ENCODE measurements around the gene SNX5. TPM values are rescaled to one million over a fixed set of nuclear protein-coding genes. Genes with fewer than 3 reads are reported as not detected.

SNX5 gene
- total and polyA plus RNA-seq, 2 of the 13 experiments (the other 11 are each of a cell fraction or from before 2014, with no cell fraction given), result 664 to 1,040 TPM

DNA sequence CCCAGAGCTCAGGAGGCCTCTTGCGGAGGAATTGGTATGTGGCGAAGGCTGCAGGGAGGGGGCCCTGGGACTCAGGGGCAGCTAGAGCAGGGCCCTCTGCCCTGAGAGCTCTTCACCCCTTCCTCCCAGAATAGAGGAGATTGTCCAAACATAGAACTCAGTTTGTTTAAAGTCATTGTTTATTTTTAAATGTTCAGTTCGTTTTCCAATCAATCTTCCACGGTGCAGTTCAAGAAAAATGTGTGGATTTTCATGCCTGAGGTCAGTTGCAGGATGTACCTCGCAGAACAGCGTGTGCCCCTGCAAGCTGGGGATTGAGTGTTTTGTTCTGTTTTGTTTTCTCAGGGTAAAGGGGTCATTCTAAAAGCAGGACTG, 37.4 kb upstream of the SNX5 start (continued):
- TF ChIP-seq, protein P1, sequence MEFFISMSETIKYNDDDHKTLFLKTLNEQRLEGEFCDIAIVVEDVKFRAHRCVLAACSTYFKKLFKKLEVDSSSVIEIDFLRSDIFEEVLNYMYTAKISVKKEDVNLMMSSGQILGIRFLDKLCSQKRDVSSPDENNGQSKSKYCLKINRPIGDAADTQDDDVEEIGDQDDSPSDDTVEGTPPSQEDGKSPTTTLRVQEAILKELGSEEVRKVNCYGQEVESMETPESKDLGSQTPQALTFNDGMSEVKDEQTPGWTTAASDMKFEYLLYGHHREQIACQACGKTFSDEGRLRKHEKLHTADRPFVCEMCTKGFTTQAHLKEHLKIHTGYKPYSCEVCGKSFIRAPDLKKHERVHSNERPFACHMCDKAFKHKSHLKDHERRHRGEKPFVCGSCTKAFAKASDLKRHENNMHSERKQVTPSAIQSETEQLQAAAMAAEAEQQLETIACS (CRISPR knock-in tag; IDR thresholded peaks at IDR 0.05), result no peak
- TF ChIP-seq, protein P2, sequence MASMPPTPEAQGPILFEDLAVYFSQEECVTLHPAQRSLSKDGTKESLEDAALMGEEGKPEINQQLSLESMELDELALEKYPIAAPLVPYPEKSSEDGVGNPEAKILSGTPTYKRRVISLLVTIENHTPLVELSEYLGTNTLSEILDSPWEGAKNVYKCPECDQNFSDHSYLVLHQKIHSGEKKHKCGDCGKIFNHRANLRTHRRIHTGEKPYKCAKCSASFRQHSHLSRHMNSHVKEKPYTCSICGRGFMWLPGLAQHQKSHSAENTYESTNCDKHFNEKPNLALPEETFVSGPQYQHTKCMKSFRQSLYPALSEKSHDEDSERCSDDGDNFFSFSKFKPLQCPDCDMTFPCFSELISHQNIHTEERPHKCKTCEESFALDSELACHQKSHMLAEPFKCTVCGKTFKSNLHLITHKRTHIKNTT (CRISPR knock-in tag; IDR thresholded peaks at IDR 0.05), result no peak
- TF ChIP-seq, protein P3, sequence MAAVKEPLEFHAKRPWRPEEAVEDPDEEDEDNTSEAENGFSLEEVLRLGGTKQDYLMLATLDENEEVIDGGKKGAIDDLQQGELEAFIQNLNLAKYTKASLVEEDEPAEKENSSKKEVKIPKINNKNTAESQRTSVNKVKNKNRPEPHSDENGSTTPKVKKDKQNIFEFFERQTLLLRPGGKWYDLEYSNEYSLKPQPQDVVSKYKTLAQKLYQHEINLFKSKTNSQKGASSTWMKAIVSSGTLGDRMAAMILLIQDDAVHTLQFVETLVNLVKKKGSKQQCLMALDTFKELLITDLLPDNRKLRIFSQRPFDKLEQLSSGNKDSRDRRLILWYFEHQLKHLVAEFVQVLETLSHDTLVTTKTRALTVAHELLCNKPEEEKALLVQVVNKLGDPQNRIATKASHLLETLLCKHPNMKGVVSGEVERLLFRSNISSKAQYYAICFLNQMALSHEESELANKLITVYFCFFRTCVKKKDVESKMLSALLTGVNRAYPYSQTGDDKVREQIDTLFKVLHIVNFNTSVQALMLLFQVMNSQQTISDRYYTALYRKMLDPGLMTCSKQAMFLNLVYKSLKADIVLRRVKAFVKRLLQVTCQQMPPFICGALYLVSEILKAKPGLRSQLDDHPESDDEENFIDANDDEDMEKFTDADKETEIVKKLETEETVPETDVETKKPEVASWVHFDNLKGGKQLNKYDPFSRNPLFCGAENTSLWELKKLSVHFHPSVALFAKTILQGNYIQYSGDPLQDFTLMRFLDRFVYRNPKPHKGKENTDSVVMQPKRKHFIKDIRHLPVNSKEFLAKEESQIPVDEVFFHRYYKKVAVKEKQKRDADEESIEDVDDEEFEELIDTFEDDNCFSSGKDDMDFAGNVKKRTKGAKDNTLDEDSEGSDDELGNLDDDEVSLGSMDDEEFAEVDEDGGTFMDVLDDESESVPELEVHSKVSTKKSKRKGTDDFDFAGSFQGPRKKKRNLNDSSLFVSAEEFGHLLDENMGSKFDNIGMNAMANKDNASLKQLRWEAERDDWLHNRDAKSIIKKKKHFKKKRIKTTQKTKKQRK (IDR thresholded peaks at IDR 0.05; ENCODE audit: low read length), result no peak
- TF ChIP-seq MAZ (IDR thresholded peaks at IDR 0.05; ENCODE audit: borderline replicate concordance, low read depth, low read length), result 0 out of 2 replicates have a peak, but pooled peaks have one; percentile 14
- TF ChIP-seq MAZ (CRISPR knock-in tag; IDR thresholded peaks at IDR 0.05; ENCODE audit: low read depth), result no peak
- no peak for TF ChIP-seq MBNL3 (CRISPR knock-in tag; conservative IDR thresholded peaks at IDR 0.05)
- TF ChIP-seq, protein P4, sequence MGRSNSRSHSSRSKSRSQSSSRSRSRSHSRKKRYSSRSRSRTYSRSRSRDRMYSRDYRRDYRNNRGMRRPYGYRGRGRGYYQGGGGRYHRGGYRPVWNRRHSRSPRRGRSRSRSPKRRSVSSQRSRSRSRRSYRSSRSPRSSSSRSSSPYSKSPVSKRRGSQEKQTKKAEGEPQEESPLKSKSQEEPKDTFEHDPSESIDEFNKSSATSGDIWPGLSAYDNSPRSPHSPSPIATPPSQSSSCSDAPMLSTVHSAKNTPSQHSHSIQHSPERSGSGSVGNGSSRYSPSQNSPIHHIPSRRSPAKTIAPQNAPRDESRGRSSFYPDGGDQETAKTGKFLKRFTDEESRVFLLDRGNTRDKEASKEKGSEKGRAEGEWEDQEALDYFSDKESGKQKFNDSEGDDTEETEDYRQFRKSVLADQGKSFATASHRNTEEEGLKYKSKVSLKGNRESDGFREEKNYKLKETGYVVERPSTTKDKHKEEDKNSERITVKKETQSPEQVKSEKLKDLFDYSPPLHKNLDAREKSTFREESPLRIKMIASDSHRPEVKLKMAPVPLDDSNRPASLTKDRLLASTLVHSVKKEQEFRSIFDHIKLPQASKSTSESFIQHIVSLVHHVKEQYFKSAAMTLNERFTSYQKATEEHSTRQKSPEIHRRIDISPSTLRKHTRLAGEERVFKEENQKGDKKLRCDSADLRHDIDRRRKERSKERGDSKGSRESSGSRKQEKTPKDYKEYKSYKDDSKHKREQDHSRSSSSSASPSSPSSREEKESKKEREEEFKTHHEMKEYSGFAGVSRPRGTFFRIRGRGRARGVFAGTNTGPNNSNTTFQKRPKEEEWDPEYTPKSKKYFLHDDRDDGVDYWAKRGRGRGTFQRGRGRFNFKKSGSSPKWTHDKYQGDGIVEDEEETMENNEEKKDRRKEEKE (IDR thresholded peaks at IDR 0.05), result no peak
- TF ChIP-seq, protein P5, sequence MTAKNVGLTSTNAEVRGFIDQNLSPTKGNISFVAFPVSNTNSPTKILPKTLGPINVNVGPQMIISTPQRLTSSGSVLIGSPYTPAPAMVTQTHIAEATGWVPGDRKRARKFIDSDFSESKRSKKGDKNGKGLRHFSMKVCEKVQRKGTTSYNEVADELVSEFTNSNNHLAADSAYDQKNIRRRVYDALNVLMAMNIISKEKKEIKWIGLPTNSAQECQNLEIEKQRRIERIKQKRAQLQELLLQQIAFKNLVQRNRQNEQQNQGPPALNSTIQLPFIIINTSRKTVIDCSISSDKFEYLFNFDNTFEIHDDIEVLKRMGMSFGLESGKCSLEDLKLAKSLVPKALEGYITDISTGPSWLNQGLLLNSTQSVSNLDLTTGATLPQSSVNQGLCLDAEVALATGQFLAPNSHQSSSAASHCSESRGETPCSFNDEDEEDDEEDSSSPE (CRISPR knock-in tag; IDR thresholded peaks at IDR 0.05), result no peak
- no peak for TF ChIP-seq ZNF724P (CRISPR knock-in tag; IDR thresholded peaks at IDR 0.05; ENCODE audit: borderline replicate concordance)
- TF ChIP-seq ERF (CRISPR knock-in tag; IDR thresholded peaks at IDR 0.05), result no peak
- TF ChIP-seq, protein P6, sequence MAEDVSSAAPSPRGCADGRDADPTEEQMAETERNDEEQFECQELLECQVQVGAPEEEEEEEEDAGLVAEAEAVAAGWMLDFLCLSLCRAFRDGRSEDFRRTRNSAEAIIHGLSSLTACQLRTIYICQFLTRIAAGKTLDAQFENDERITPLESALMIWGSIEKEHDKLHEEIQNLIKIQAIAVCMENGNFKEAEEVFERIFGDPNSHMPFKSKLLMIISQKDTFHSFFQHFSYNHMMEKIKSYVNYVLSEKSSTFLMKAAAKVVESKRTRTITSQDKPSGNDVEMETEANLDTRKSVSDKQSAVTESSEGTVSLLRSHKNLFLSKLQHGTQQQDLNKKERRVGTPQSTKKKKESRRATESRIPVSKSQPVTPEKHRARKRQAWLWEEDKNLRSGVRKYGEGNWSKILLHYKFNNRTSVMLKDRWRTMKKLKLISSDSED (CRISPR knock-in tag; IDR thresholded peaks at IDR 0.05), result no peak
- TF ChIP-seq STAT5B (CRISPR knock-in tag; IDR thresholded peaks at IDR 0.05), result no peak
- no peak for TF ChIP-seq ZSCAN20 (CRISPR knock-in tag; IDR thresholded peaks at IDR 0.05; ENCODE audit: borderline replicate concordance)
- TF ChIP-seq GTF2F1 (IDR thresholded peaks at IDR 0.05; ENCODE audit: low read length), result no peak
- no peak for TF ChIP-seq SRY (CRISPR knock-in tag; IDR thresholded peaks at IDR 0.05)
- TF ChIP-seq NFATC3 (CRISPR knock-in tag; IDR thresholded peaks at IDR 0.05), result no peak
- TF ChIP-seq, protein P7, sequence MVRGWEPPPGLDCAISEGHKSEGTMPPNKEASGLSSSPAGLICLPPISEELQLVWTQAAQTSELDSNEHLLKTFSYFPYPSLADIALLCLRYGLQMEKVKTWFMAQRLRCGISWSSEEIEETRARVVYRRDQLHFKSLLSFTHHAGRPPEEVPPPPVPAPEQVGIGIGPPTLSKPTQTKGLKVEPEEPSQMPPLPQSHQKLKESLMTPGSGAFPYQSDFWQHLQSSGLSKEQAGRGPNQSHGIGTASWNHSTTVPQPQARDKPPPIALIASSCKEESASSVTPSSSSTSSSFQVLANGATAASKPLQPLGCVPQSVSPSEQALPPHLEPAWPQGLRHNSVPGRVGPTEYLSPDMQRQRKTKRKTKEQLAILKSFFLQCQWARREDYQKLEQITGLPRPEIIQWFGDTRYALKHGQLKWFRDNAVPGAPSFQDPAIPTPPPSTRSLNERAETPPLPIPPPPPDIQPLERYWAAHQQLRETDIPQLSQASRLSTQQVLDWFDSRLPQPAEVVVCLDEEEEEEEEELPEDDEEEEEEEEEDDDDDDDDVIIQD (CRISPR knock-in tag; IDR thresholded peaks at IDR 0.05; ENCODE audit: low read depth), result no peak
- TF ChIP-seq ZNF460 (CRISPR knock-in tag; IDR thresholded peaks at IDR 0.05; ENCODE audit: borderline replicate concordance), result no peak
